ENCODE results near the gene GNAS.
"Not testable (repeated sequence)": the region's sequence is repeated elsewhere in the genome, so short reads cannot be mapped to it uniquely, and the experiment has no call there.

Gene GNAS

GRCh38 chr20:58941471-58941870 is 89.0 kb downstream of the GNAS start:
- no peak for DNase-seq
- Histone ChIP-seq H3K27me3 (replicated peaks; ENCODE audit: control insufficient read depth, insufficient read depth, low read length, poor library complexity, severe bottlenecking) (no peaks in the 10 kb centered on the region), H3K4me1 (ENCODE audit: control insufficient read depth, insufficient read depth, low read length, poor library complexity, severe bottlenecking) (no peaks in the 10 kb centered on the region), H3K27ac (ENCODE audit: insufficient read depth, low read length, poor library complexity, severe bottlenecking) (no peak overlapping the region), H3K36me3 (ENCODE audit: control insufficient read depth, insufficient read depth, low read length) (no peaks in the 10 kb centered on the region), H3K9me3 (ENCODE audit: control insufficient read depth, low read length) (no peaks in the 10 kb centered on the region), H3K4me3 (ENCODE audit: insufficient read depth, low read depth, low read length, poor library complexity, severe bottlenecking) (no peak overlapping the region)

GRCh38 chr20:58942549-58942948 is 90.0 kb downstream of the GNAS start:
- H3K4me1 ChIP-seq (ENCODE audit: control insufficient read depth, insufficient read depth, low read length, poor library complexity, severe bottlenecking): no peaks in the 10 kb centered on the region
- H3K4me3 ChIP-seq (ENCODE audit: insufficient read depth, low read depth, low read length, poor library complexity, severe bottlenecking): no peak overlapping the region
- no peak overlapping the region for H3K27ac ChIP-seq (ENCODE audit: insufficient read depth, low read length, poor library complexity, severe bottlenecking)
- H3K36me3 ChIP-seq (ENCODE audit: control insufficient read depth, insufficient read depth, low read length): no peaks in the 10 kb centered on the region
- no peaks in the 10 kb centered on the region for H3K27me3 ChIP-seq (replicated peaks; ENCODE audit: control insufficient read depth, insufficient read depth, low read length, poor library complexity, severe bottlenecking)
- no peak for DNase-seq
- no peaks in the 10 kb centered on the region for H3K9me3 ChIP-seq (ENCODE audit: control insufficient read depth, low read length)

DNA sequence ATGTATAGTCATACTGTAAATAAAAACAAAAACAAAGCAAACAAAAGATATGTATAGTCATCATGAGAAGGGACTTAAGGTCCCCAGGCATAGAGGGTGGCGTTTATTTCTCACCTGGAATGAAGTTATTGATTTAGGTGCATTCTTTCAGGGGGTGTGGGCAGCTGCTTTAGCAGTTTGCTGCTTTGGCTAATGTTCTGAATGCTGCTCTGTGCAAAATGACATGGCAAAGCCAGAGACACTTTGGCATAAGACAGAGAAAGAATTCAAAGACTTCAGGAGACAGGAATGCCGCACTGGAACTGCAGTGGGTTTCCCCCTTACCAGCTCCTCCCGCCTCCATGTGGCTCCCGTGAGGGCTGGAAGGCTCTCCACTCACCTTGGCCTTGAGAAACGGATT is 92.1 kb downstream of the GNAS start:
- Histone ChIP-seq H3K36me3 (ENCODE audit: control insufficient read depth, insufficient read depth, low read length) (no peaks in the 10 kb centered on the region), H3K9me3 (ENCODE audit: control insufficient read depth, low read length) (no peaks in the 10 kb centered on the region), H3K4me3 (ENCODE audit: insufficient read depth, low read depth, low read length, poor library complexity, severe bottlenecking) (no peak overlapping the region), H3K27me3 (replicated peaks; ENCODE audit: control insufficient read depth, insufficient read depth, low read length, poor library complexity, severe bottlenecking) (no peaks in the 10 kb centered on the region), H3K4me1 (ENCODE audit: control insufficient read depth, insufficient read depth, low read length, poor library complexity, severe bottlenecking) (no peaks in the 10 kb centered on the region), H3K27ac (ENCODE audit: insufficient read depth, low read length, poor library complexity, severe bottlenecking) (no peak overlapping the region)
- no peak for DNase-seq

- H3K36me3 ChIP-seq (ENCODE audit: control insufficient read depth, insufficient read depth, low read length): no peaks in the 10 kb centered on the region
- DNase-seq: no peak
- H3K27me3 ChIP-seq (replicated peaks; ENCODE audit: control insufficient read depth, insufficient read depth, low read length, poor library complexity, severe bottlenecking): no peaks in the 10 kb centered on the region
- no peak overlapping the region for H3K4me3 ChIP-seq (ENCODE audit: insufficient read depth, low read depth, low read length, poor library complexity, severe bottlenecking)
- no peak overlapping the region for H3K27ac ChIP-seq (ENCODE audit: insufficient read depth, low read length, poor library complexity, severe bottlenecking)
- H3K9me3 ChIP-seq (ENCODE audit: control insufficient read depth, low read length): no peaks in the 10 kb centered on the region
- H3K4me1 ChIP-seq (ENCODE audit: control insufficient read depth, insufficient read depth, low read length, poor library complexity, severe bottlenecking): no peaks in the 10 kb centered on the region
These were observed 93.6 kb downstream of the GNAS start for GRCh38 chr20:58945965-58946631.

GRCh38 chr20:58947797-58948388 is 95.4 kb downstream of the GNAS start:
- not testable (repeated sequence) for H3K4me1 ChIP-seq (ENCODE audit: control insufficient read depth, insufficient read depth, low read length, poor library complexity, severe bottlenecking); DNase-seq; H3K27ac ChIP-seq (ENCODE audit: insufficient read depth, low read length, poor library complexity, severe bottlenecking); H3K36me3 ChIP-seq (ENCODE audit: control insufficient read depth, insufficient read depth, low read length); H3K4me3 ChIP-seq (ENCODE audit: insufficient read depth, low read depth, low read length, poor library complexity, severe bottlenecking); H3K9me3 ChIP-seq (ENCODE audit: control insufficient read depth, low read length); H3K27me3 ChIP-seq (replicated peaks; ENCODE audit: control insufficient read depth, insufficient read depth, low read length, poor library complexity, severe bottlenecking)

DNA sequence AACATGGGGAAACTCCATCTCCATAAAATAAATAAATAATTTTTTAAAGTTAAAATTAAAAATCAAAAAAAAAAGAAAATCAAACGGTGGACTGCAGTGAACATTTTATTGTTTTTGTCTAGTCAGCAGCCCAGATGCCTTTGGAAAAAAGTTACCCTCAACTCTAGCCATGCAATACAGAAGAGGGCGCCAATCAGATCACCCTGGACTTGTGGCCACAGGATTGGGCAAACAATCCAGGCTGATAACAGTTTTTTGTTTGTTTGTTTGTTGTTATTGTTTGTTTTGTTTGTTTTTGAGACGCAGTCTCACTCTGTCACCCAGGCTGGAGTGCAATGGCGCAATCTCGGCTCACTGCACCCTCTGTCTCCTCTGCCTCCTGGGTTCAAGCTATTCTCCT is 98.1 kb downstream of the GNAS start:
- H3K9me3 ChIP-seq (ENCODE audit: control insufficient read depth, low read length): no peaks in the 10 kb centered on the region
- no peaks in the 10 kb centered on the region for H3K27me3 ChIP-seq (replicated peaks; ENCODE audit: control insufficient read depth, insufficient read depth, low read length, poor library complexity, severe bottlenecking)
- H3K4me3 ChIP-seq (ENCODE audit: insufficient read depth, low read depth, low read length, poor library complexity, severe bottlenecking): no peak overlapping the region
- no peaks in the 10 kb centered on the region for H3K36me3 ChIP-seq (ENCODE audit: control insufficient read depth, insufficient read depth, low read length)
- no peak for DNase-seq
- H3K27ac ChIP-seq (ENCODE audit: insufficient read depth, low read length, poor library complexity, severe bottlenecking): no peak overlapping the region
- H3K4me1 ChIP-seq (ENCODE audit: control insufficient read depth, insufficient read depth, low read length, poor library complexity, severe bottlenecking): no peaks in the 10 kb centered on the region

GRCh38 chr20:58953050-58953449 is 100.5 kb downstream of the GNAS start:
- Histone ChIP-seq H3K27me3 (replicated peaks; ENCODE audit: control insufficient read depth, insufficient read depth, low read length, poor library complexity, severe bottlenecking) (no peaks in the 10 kb centered on the region), H3K4me3 (ENCODE audit: insufficient read depth, low read depth, low read length, poor library complexity, severe bottlenecking) (no peak overlapping the region), H3K36me3 (ENCODE audit: control insufficient read depth, insufficient read depth, low read length) (no peaks in the 10 kb centered on the region), H3K27ac (ENCODE audit: insufficient read depth, low read length, poor library complexity, severe bottlenecking) (no peak overlapping the region), H3K9me3 (ENCODE audit: control insufficient read depth, low read length) (no peaks in the 10 kb centered on the region), H3K4me1 (ENCODE audit: control insufficient read depth, insufficient read depth, low read length, poor library complexity, severe bottlenecking) (no peaks in the 10 kb centered on the region)
- DNase-seq: no peak

- no peaks in the 10 kb centered on the region for H3K27me3 ChIP-seq (replicated peaks; ENCODE audit: control insufficient read depth, insufficient read depth, low read length, poor library complexity, severe bottlenecking)
- H3K27ac ChIP-seq (ENCODE audit: insufficient read depth, low read length, poor library complexity, severe bottlenecking): no peak overlapping the region
- H3K4me1 ChIP-seq (ENCODE audit: control insufficient read depth, insufficient read depth, low read length, poor library complexity, severe bottlenecking): no peaks in the 10 kb centered on the region
- DNase-seq: no peak
- H3K4me3 ChIP-seq (ENCODE audit: insufficient read depth, low read depth, low read length, poor library complexity, severe bottlenecking): no peak overlapping the region
- no peaks in the 10 kb centered on the region for H3K36me3 ChIP-seq (ENCODE audit: control insufficient read depth, insufficient read depth, low read length)
- no peaks in the 10 kb centered on the region for H3K9me3 ChIP-seq (ENCODE audit: control insufficient read depth, low read length)
These were observed 103.6 kb downstream of the GNAS start for GRCh38 chr20:58956078-58956477.

- no peak overlapping the region for H3K27ac ChIP-seq (ENCODE audit: insufficient read depth, low read length, poor library complexity, severe bottlenecking)
- H3K4me3 ChIP-seq (ENCODE audit: insufficient read depth, low read depth, low read length, poor library complexity, severe bottlenecking): no peak overlapping the region
- no peaks in the 10 kb centered on the region for H3K4me1 ChIP-seq (ENCODE audit: control insufficient read depth, insufficient read depth, low read length, poor library complexity, severe bottlenecking)
- no peak for DNase-seq
- H3K36me3 ChIP-seq (ENCODE audit: control insufficient read depth, insufficient read depth, low read length): no peaks in the 10 kb centered on the region
- H3K9me3 ChIP-seq (ENCODE audit: control insufficient read depth, low read length): no peaks in the 10 kb centered on the region
- H3K27me3 ChIP-seq (replicated peaks; ENCODE audit: control insufficient read depth, insufficient read depth, low read length, poor library complexity, severe bottlenecking): no peaks in the 10 kb centered on the region
These were observed 107.1 kb downstream of the GNAS start for GRCh38 chr20:58959652-58960051.
